Measurements from ENCODE around the gene BLNK. TPM values are rescaled to one million over a fixed set of nuclear protein-coding genes. Genes with fewer than 3 reads are reported as not detected.

Gene BLNK
- total RNA-seq, 1 experiment from 2014 or later, result 1.0 TPM

GRCh38 chr10:96270571-96270970 is 798 bp downstream of the BLNK start:
- Histone ChIP-seq H3K36me3 (ENCODE audit: low read depth) (no peaks in the 10 kb centered on the region), H3K79me2 (ENCODE audit: low read depth) (no peaks in the 10 kb centered on the region), H3K4me3 (no peak overlapping the region), H2AFZ (no peak overlapping the region), H3K4me2 (no peak overlapping the region), H3K27ac (no peak overlapping the region), H4K20me1 (ENCODE audit: insufficient read depth) (no peaks in the 10 kb centered on the region), H3K27me3 (ENCODE audit: insufficient read depth, low read depth) (no peaks in the 10 kb centered on the region), H3F3A (ENCODE audit: insufficient read depth, low read depth) (no peaks in the 10 kb centered on the region), H3K9me3 (ENCODE audit: insufficient read depth, low read depth) (no peaks in the 10 kb centered on the region), H3K9me2 (ENCODE audit: insufficient read depth) (no peaks in the 10 kb centered on the region), H3K4me1 (replicated peaks; ENCODE audit: insufficient read depth) (no peaks in the 10 kb centered on the region)
- TF ChIP-seq CTCF (conservative IDR thresholded peaks at IDR 0.05), result no peak
- no peak for TF ChIP-seq EZH2 (IDR thresholded peaks at IDR 0.05; ENCODE audit: low read depth)
- no peak for DNase-seq
- ChIA-PET CTCF (no interaction called here), POLR2A (ENCODE audit: unreplicated experiment) (no interaction called here)
- intact Hi-C loops (cut with micrococcal nuclease; ENCODE audit: unreplicated experiment), result no loop called here
- BruUV-seq (replicated peaks), result no TSS peak

DNA sequence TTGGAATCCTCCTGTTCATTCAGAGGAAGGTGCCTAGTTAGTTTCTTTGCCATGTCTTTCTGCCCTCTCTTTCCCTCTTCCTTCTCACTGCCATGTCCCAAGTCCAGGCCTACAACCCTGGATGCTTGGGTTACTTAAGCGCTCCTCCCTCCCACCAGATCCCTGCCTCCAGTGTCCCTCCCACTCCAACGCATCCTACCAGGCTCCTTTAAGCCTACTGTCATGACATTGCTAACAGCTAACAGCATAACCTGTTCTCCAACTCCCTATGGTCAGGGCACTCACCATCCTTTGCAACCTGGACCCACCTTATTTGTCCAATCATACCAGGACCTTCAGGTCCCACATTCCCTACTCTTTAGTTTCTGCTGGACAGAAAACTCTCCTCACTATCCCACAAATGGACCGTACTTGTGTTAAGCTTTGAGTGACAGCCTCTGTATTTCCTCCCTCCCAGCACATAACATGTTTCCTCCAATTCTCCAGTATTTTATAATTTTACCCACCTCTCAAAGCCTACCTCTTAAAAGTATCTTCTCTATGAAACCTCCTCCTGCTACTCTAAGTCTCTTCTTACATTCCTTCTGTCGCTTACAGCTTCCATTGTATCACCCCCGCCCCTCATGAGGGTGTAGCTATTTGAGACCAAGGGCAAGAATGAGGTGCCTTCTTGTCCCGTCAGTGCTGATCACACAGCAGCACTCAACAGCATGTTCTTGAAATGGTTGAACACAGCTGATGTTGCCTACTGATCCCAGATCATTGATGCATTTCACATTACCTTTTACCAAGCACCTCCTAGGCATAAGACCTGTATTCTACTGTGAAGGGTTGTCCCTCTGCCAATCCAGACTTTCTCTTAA is 1.7 kb downstream of the BLNK start:
- ChIA-PET CTCF (no interaction called here), POLR2A (ENCODE audit: unreplicated experiment) (no interaction called here)
- Histone ChIP-seq H3K9me2 (ENCODE audit: insufficient read depth) (no peaks in the 10 kb centered on the region), H3K4me2 (no peak overlapping the region), H3K36me3 (ENCODE audit: low read depth) (no peaks in the 10 kb centered on the region), H3K27ac (no peak overlapping the region), H3K27me3 (ENCODE audit: insufficient read depth, low read depth) (no peaks in the 10 kb centered on the region), H3K79me2 (ENCODE audit: low read depth) (no peaks in the 10 kb centered on the region), H3F3A (ENCODE audit: insufficient read depth, low read depth) (no peaks in the 10 kb centered on the region), H3K9me3 (ENCODE audit: insufficient read depth, low read depth) (no peaks in the 10 kb centered on the region), H2AFZ (no peak overlapping the region), H3K4me1 (replicated peaks; ENCODE audit: insufficient read depth) (no peaks in the 10 kb centered on the region), H3K4me3 (no peak overlapping the region), H4K20me1 (ENCODE audit: insufficient read depth) (no peaks in the 10 kb centered on the region)
- no peak for DNase-seq
- intact Hi-C loops (cut with micrococcal nuclease; ENCODE audit: unreplicated experiment), result no loop called here
- BruUV-seq (replicated peaks), result no TSS peak
- no peak for TF ChIP-seq EZH2 (IDR thresholded peaks at IDR 0.05; ENCODE audit: low read depth)
- no peak for TF ChIP-seq CTCF (conservative IDR thresholded peaks at IDR 0.05)

DNA sequence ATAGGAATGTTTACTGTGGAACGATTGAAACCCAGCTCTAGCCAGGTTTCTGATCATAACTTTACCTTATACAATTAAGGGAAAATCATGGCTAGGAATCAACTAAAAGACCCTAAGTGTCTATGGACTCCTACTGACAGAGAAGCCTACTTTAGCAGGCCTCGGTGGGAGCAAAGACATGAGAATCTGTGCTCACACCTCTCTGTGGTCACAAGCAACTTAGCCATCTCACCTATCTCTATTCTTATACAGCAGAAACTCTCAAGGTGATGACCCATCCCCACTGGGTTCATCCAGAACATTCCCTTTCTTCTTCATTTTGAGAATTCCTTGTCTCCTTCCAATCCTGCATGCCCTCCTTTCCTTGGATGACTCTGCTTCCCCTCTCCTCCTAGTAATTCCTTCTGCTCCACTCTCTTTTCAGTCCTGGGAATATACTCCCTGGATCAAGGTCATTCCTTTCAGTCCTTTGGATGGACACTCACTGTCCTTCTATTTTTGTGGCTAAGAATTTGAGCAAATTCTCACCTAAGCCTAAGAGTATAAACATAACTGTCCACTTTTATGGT is 2.9 kb downstream of the BLNK start:
- Histone ChIP-seq H3K9me2 (ENCODE audit: insufficient read depth) (no peaks in the 10 kb centered on the region), H2AFZ (no peak overlapping the region), H3K4me2 (no peak overlapping the region), H3K4me3 (no peak overlapping the region), H3K36me3 (ENCODE audit: low read depth) (no peaks in the 10 kb centered on the region), H3F3A (ENCODE audit: insufficient read depth, low read depth) (no peaks in the 10 kb centered on the region), H3K79me2 (ENCODE audit: low read depth) (no peaks in the 10 kb centered on the region), H3K4me1 (replicated peaks; ENCODE audit: insufficient read depth) (no peaks in the 10 kb centered on the region), H3K9me3 (ENCODE audit: insufficient read depth, low read depth) (no peaks in the 10 kb centered on the region), H4K20me1 (ENCODE audit: insufficient read depth) (no peaks in the 10 kb centered on the region), H3K27me3 (ENCODE audit: insufficient read depth, low read depth) (no peaks in the 10 kb centered on the region), H3K27ac (no peak overlapping the region)
- no peak for DNase-seq
- intact Hi-C loops (cut with micrococcal nuclease; ENCODE audit: unreplicated experiment), result no loop called here
- no TSS peak for BruUV-seq (replicated peaks)
- TF ChIP-seq CTCF (conservative IDR thresholded peaks at IDR 0.05) (no peak), EZH2 (IDR thresholded peaks at IDR 0.05; ENCODE audit: low read depth) (no peak)
- CTCF ChIA-PET, result interaction anchor here (0.7 kb wide), 1 partner anchor 250 kb away, joined by 3 read pairs; no protein-coding TSS in a partner anchor
- POLR2A ChIA-PET (ENCODE audit: unreplicated experiment), result no interaction called here
